LNCAP (cell line): ENCODE results near the gene CORO2A.

Experiments
- TF ChIP-seq, protein P1 (sequence below): fragments of 450-650 bp; IDR thresholded peaks from 2 replicates; pipeline ENCODE4 v1.5.1; 2017; ENCODE audit warnings: mild to moderate bottlenecking

CORO2A gene

DNA sequence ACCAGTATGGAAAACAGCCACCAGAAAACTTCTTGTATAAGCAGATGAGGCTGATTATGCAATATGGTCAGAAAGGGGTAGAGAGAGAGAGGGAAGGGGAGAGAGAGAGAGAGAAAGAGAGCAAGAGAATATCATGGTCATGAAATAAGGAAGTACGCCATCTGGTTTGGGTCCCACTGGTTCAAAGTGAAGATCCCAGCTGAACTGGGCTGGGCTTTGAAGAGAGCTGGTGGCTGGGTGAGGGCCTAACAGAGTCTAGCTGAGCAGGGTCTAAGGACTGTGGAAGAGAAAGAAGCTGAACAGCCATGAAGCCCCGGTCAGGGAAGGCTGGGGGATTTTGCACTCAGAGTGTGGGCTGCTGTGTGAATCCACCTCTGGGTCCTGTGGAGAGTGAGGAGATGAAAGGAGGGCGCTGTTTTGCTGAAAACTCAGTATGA lies 88.0 kb downstream of the CORO2A start:
- TF ChIP-seq, protein P1, sequence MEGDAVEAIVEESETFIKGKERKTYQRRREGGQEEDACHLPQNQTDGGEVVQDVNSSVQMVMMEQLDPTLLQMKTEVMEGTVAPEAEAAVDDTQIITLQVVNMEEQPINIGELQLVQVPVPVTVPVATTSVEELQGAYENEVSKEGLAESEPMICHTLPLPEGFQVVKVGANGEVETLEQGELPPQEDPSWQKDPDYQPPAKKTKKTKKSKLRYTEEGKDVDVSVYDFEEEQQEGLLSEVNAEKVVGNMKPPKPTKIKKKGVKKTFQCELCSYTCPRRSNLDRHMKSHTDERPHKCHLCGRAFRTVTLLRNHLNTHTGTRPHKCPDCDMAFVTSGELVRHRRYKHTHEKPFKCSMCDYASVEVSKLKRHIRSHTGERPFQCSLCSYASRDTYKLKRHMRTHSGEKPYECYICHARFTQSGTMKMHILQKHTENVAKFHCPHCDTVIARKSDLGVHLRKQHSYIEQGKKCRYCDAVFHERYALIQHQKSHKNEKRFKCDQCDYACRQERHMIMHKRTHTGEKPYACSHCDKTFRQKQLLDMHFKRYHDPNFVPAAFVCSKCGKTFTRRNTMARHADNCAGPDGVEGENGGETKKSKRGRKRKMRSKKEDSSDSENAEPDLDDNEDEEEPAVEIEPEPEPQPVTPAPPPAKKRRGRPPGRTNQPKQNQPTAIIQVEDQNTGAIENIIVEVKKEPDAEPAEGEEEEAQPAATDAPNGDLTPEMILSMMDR: no peak

DNA sequence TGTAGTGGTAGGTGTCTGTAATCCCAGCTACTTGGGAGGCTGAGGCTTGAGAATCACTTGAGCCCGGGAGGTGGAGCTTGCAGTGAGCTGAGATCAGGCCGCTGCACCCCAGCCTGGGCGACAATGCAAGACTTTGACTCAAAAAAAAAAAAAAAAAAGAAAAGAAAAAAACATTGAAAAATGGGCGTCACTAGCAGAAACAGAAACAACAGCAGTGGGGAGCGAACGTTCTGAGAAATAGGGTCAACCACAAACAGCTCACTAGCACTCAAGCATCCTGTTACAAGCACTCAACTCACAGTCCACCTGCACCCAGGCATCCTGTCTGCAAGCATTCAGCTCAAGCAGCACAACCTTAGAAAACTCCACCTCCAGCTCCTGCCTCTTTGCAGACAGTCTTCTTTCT lies 90.6 kb downstream of the CORO2A start:
- TF ChIP-seq, protein P1: no peak

DNA sequence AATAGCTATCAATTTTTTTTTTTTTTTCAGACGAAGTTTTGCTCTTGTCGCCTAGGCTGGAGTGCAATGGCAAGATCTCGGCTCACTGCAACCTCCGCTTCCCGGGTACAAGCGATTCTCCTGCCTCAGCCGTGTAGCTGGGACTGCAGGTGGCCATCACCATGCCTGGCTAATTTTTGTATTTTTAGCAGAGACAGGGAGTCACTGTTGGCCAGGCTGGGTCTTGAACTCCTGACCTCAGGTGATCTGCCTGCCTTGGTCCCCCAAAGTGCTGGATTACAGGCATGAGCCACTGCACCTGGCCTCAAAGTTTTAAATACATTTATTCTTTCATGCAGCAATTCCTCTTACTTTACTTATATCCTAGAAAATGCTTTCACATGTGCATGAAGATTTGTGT lies 91.0 kb downstream of the CORO2A start:
- TF ChIP-seq, protein P1: no peak

DNA sequence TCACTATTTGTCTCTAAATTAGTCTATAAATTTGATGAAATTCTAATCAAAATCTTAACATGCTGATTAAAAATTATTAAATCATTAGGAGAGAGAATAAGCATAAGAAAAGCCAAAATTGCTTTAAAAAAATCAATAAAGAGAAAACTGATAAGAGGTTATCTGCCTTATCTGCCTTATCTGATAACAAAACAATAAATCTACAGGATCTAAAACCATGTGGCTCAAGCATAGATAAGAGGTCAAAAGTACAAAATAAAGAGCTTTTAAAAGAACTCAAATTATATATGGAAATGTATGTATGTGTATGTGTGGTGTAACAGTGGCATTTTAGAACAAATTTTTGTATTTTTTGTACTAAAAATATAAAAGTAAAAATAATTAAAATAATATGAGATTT lies 92.0 kb downstream of the CORO2A start:
- TF ChIP-seq, protein P1: no peak

DNA sequence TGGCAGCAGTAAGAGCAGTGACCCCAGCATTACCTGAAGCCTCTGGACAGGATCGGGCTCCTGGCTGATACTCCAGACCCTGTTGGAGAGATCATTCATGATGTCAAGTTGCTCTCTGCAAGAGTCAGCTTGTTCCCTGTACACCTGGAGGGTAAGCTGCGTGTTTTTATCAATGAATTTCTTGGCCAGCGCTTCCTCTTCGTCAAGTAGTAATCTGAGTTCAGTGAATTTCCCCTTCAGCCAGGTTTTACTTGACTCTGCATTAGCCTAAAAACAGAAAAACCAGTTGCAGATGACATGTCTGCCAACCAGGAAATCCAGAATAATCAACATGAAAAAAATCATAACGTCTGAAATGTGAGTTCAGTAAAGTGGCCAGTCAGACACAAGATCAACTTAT lies 92.5 kb downstream of the CORO2A start:
- TF ChIP-seq, protein P1: no peak

DNA sequence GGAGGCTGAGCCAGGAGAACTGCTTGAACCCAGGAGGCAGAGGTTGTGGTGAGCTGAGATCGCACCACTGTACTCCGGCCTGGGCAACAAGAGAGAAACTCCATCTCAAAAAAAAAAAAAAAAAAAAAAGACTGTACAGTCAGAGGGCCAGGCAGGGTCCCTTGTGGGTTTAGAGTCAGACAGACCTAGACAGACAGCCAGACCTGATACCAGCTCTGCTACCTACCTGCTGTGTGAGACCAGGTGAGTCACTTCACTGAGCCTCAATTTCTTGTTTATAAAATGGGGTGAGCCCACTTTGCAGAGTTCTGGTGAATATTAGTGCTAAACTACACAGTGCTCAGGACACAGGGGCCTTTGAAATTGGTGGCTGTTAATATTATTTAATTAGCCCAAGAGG lies 93.1 kb downstream of the CORO2A start:
- TF ChIP-seq, protein P1: no peak

DNA sequence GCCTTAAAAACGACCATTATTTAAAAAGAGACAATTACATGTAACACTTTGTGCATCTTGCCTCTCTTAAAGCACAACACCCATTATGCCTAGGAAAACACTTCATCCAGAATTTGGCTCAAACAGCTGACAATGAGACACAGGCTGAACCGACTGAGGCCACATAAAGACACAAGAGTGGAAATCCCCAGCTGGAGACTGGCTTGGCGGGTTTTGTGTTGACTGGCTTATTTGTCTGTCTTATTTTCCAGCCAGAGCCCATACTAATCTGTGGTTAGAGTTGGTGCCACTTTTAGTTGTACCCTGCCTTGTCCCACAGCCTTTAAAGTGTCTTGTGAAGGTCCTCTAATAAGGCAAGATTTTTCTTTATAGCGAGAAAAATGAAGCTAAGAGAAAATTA lies 94.6 kb downstream of the CORO2A start:
- TF ChIP-seq, protein P1: no peak

DNA sequence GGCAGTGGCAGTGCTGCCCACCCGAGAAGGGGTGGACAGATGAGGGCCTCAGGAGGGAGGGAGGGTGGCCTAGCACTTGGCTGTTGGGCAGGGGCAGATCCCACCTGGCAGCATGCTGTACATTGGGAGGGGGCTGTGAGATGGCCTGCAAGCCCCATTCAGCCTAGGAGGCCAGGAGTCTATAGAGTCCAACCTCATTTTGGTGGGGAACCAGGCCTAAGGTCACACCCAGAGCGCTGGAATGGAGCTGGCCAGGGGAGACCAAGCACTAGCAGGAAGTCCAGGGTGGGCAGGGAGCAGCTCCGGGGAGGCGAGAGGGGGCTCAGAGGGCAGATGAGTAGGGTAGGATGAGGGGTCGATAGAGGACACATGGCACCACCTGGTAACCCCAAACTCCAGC lies 96.3 kb downstream of the CORO2A start:
- TF ChIP-seq, protein P1: no peak
